Liver (tissue), 3 donors: Measurements from ENCODE around the gene FARSB.

ENCODE experiments used
- ATF3 ChIP-seq: IDR thresholded peaks from 2 replicates; pipeline ENCODE4 v1.6.1; 2016; ENCODE audit warnings: antibody characterized with exemption
- FOXA1 ChIP-seq: IDR thresholded peaks from 2 replicates; pipeline ENCODE4 v1.6.1; 2016; ENCODE audit warnings: antibody characterized with exemption
- MAX ChIP-seq: IDR thresholded peaks from 2 replicates; pipeline ENCODE4 v1.6.1; 2016; ENCODE audit warnings: antibody characterized with exemption
- RAD21 ChIP-seq, 2 donors: IDR thresholded peaks; 2 replicates each; pipeline ENCODE4 v1.6.1; 2016; ENCODE audit warnings: antibody characterized with exemption in 2 of 2, mild to moderate bottlenecking in 2 of 2
- SP1 ChIP-seq: IDR thresholded peaks from 2 replicates; pipeline ENCODE4 v1.6.1; 2018; ENCODE audit warnings: antibody characterized with exemption, mild to moderate bottlenecking
- TAF1 ChIP-seq: conservative IDR thresholded peaks from 2 replicates; pipeline ENCODE4 v1.6.1; 2016; ENCODE audit warnings: antibody characterized with exemption, mild to moderate bottlenecking
- TF ChIP-seq, protein P1 (sequence below): fragments of 150-350 bp; IDR thresholded peaks from 2 replicates; pipeline ENCODE4 v1.5.1; 2017; ENCODE audit warnings: improper control_type of control experiment, low read depth, low read length; ENCODE audit not compliant: missing input control
- donor health status: healthy.
- donor health status: healthy.

DNA sequence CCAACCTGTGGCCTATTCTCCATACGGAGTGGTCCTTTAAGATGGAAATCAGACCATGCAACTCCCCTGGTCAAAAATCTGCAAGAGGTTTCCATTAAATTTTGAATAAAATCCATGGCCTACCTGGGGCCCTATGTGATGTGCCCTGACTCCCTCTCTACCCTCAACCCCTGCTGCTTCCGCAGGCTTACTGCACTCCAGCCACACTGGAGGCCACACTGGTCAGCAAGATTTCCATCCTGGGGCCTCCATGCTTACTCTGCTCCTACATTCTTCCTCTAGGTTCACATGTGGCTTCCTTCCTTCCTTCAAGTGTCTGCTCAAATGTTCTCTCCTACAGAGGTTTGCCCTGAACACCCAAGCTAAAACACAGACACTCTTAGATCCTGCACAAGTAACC lies 40.6 kb downstream of the FARSB start:
- TF ChIP-seq FOXA1 (no peak), RAD21 (IDR thresholded peaks at IDR 0.05) (no peak), TAF1 (no peak), ATF3 (no peak), MAX (no peak), SP1 (no peak)
- TF ChIP-seq, protein P1, sequence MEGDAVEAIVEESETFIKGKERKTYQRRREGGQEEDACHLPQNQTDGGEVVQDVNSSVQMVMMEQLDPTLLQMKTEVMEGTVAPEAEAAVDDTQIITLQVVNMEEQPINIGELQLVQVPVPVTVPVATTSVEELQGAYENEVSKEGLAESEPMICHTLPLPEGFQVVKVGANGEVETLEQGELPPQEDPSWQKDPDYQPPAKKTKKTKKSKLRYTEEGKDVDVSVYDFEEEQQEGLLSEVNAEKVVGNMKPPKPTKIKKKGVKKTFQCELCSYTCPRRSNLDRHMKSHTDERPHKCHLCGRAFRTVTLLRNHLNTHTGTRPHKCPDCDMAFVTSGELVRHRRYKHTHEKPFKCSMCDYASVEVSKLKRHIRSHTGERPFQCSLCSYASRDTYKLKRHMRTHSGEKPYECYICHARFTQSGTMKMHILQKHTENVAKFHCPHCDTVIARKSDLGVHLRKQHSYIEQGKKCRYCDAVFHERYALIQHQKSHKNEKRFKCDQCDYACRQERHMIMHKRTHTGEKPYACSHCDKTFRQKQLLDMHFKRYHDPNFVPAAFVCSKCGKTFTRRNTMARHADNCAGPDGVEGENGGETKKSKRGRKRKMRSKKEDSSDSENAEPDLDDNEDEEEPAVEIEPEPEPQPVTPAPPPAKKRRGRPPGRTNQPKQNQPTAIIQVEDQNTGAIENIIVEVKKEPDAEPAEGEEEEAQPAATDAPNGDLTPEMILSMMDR = no peak
